Neural cell (in vitro differentiated cells): ENCODE data around the gene PRSS53. TPM values are rescaled to one million over a fixed set of nuclear protein-coding genes. Genes with fewer than 3 reads are reported as not detected.

Experiments
- H2AFZ ChIP-seq: fragments of 200-600, 300-800 bp; sonication (generic), shearing (Covaris generic); 2 replicates; pipeline ENCODE4 v1.6.0; 2014; ENCODE audit warnings: low read depth, mild to moderate bottlenecking, antibody characterized with exemption, low read length, moderate library complexity
- H3F3A ChIP-seq: fragments of 200-600 bp; shearing (Covaris generic); 2 replicates; pipeline ENCODE4 v1.6.1; 2016; ENCODE audit warnings: mild to moderate bottlenecking, moderate library complexity, mixed read lengths, antibody characterized with exemption, low read length; ENCODE audit not compliant: insufficient read depth, poor library complexity, severe bottlenecking
- H3K27ac ChIP-seq: fragments of 200-600, 300-800 bp; sonication (generic), shearing (Covaris generic); 2 replicates; pipeline ENCODE4 v1.5.1; 2014; ENCODE audit warnings: mild to moderate bottlenecking, low read length, moderate library complexity
- H3K27me3 ChIP-seq: fragments of 300-800, 200-600 bp; sonication (generic), shearing (Covaris generic); 2 replicates; pipeline ENCODE4 v1.6.0; 2014; ENCODE audit warnings: mild to moderate bottlenecking, low read depth, low read length, moderate library complexity; ENCODE audit not compliant: insufficient read depth
- H3K36me3 ChIP-seq: fragments of 300-800, 200-600 bp; sonication (generic), shearing (Covaris generic); 2 replicates; pipeline ENCODE4 v1.5.1; 2014; ENCODE audit warnings: mild to moderate bottlenecking, antibody characterized with exemption, low read length, moderate library complexity; ENCODE audit not compliant: insufficient read depth
- H3K4me2 ChIP-seq: fragments of 300-800, 200-600 bp; sonication (generic), shearing (Covaris generic); 2 replicates; pipeline ENCODE4 v1.6.0; 2014; ENCODE audit warnings: mild to moderate bottlenecking, low read length
- H3K4me3 ChIP-seq: fragments of 300-800, 200-600 bp; sonication (generic), shearing (Covaris generic); 2 replicates; pipeline ENCODE4 v1.5.1; 2014; ENCODE audit warnings: mild to moderate bottlenecking, low read length, moderate library complexity
- H3K79me2 ChIP-seq: fragments of 200-600 bp; shearing (Covaris generic); replicated peaks from 2 replicates; pipeline ENCODE4 v1.6.0; 2014; ENCODE audit warnings: mild to moderate bottlenecking, low read length, moderate library complexity; ENCODE audit not compliant: insufficient read depth
- H3K9ac ChIP-seq: fragments of 300-800, 200-600 bp; sonication (generic), shearing (Covaris generic); 2 replicates; pipeline ENCODE4 v1.6.1; 2016; ENCODE audit warnings: mild to moderate bottlenecking, low read length, mixed read lengths
- H3K9me2 ChIP-seq: fragments of 200-600 bp; shearing (Covaris generic); 2 replicates; pipeline ENCODE4 v1.6.1; 2016; ENCODE audit warnings: mild to moderate bottlenecking, low read length, mixed read lengths; ENCODE audit not compliant: insufficient read depth
- H3K9me3 ChIP-seq: fragments of 200-600, 300-800 bp; sonication (generic), shearing (Covaris generic); 2 replicates; pipeline ENCODE4 v1.6.1; 2016; ENCODE audit warnings: mild to moderate bottlenecking, mixed run types, low read length, moderate library complexity, mixed read lengths
- H4K20me1 ChIP-seq: fragments of 200-600 bp; shearing (Covaris generic); 2 replicates; pipeline ENCODE4 v1.6.1; 2016; ENCODE audit warnings: mild to moderate bottlenecking, mixed run types; ENCODE audit not compliant: insufficient read depth
- CTCF ChIP-seq: fragments of 450-650 bp; IDR thresholded peaks from 2 replicates; pipeline ENCODE4 v1.5.1; 2014; ENCODE audit warnings: antibody characterized with exemption, mild to moderate bottlenecking, moderate library complexity; ENCODE audit not compliant: poor library complexity, severe bottlenecking
- EP300 ChIP-seq: fragments of 450-650 bp; conservative IDR thresholded peaks from 2 replicates; pipeline ENCODE4 v1.6.1; 2014; ENCODE audit warnings: antibody characterized with exemption, mild to moderate bottlenecking, moderate library complexity; ENCODE audit not compliant: poor library complexity, severe bottlenecking
- EZH2 ChIP-seq: fragments of 200-600, 300-800 bp; shearing (Covaris generic), sonication (generic); IDR thresholded peaks from 2 replicates; pipeline ENCODE4 v1.6.1; 2014; ENCODE audit warnings: antibody characterized with exemption, low read length, borderline replicate concordance, mild to moderate bottlenecking; ENCODE audit not compliant: insufficient read depth, poor library complexity, severe bottlenecking
- MXI1 ChIP-seq: fragments of 450-650 bp; conservative IDR thresholded peaks from 2 replicates; pipeline ENCODE4 v1.6.1; 2014; ENCODE audit warnings: antibody characterized with exemption, mild to moderate bottlenecking; ENCODE audit not compliant: poor library complexity, severe bottlenecking
- POLR2AphosphoS5 ChIP-seq: IDR thresholded peaks from 2 replicates; pipeline ENCODE4 v1.6.1; 2012
- RAD21 ChIP-seq: fragments of 450-650 bp; conservative IDR thresholded peaks from 2 replicates; pipeline ENCODE4 v1.6.1; 2014; ENCODE audit warnings: antibody characterized with exemption, mild to moderate bottlenecking, moderate library complexity
- REST ChIP-seq: IDR thresholded peaks from 2 replicates; pipeline ENCODE4 v1.6.1; 2012; ENCODE audit warnings: borderline replicate concordance
- SMC3 ChIP-seq: fragments of 450-650 bp; conservative IDR thresholded peaks from 2 replicates; pipeline ENCODE4 v1.6.1; 2014; ENCODE audit warnings: antibody characterized with exemption, mild to moderate bottlenecking, moderate library complexity; ENCODE audit not compliant: poor library complexity
- TAF1 ChIP-seq: IDR thresholded peaks from 2 replicates; pipeline ENCODE4 v1.6.1; 2012; ENCODE audit warnings: low read depth
- polyA plus RNA-seq: library from polyadenylated mRNA; depleted of rRNA; stranded (reverse); fragments of >200 nt; gene quantifications from 2 replicates; pipeline ENCODE4 v1.2.3, GENCODE V29; 2014

The PRSS53 gene
- polyA plus RNA-seq, 1 donor from 2014 or later, result 9.3 TPM

- peak overlapping the region; percentile 90 for H3K27ac ChIP-seq
- H3K9me2 ChIP-seq, result no peaks in the 10 kb centered on the region
- TF ChIP-seq TAF1 (no peak), MXI1 (no peak), POLR2AphosphoS5 (no peak), SMC3 (no peak), REST (no peak), RAD21 (no peak), EZH2 (no peak), EP300 (no peak), CTCF (no peak)
- H3K9ac ChIP-seq, result peak overlapping the region; percentile 91
- H3K9me3 ChIP-seq, result no peaks in the 10 kb centered on the region
- H3K4me3 ChIP-seq, result peak overlapping the region; percentile 99
- peak overlapping the region; percentile 87 for H3K4me2 ChIP-seq
- H3K27me3 ChIP-seq, result no peaks in the 10 kb centered on the region
- peaks cover 11% of the 10 kb centered on the region for H3K79me2 ChIP-seq
- H4K20me1 ChIP-seq, result no peaks in the 10 kb centered on the region
- H3K36me3 ChIP-seq, result no peaks in the 10 kb centered on the region
- H3F3A ChIP-seq, result no peaks in the 10 kb centered on the region
- H2AFZ ChIP-seq, result peak overlapping the region; percentile 75
Measured at GRCh38 chr16:31094088-31094423, 5.3 kb upstream of the PRSS53 start.

GRCh38 chr16:31093132-31093703 is 4.5 kb upstream of the PRSS53 start:
- no peak overlapping the region for H2AFZ ChIP-seq

More at GRCh38 chr16:31093132-31093703, 4.5 kb upstream of the PRSS53 start:
- Histone ChIP-seq H3K27ac (peak overlapping the region; percentile 90), H3K36me3 (no peaks in the 10 kb centered on the region), H3K27me3 (no peaks in the 10 kb centered on the region), H3K79me2 (peaks cover 11% of the 10 kb centered on the region), H3F3A (no peaks in the 10 kb centered on the region), H3K9ac (peak overlapping the region; percentile 91), H3K4me3 (peak overlapping the region; percentile 99), H3K9me2 (no peaks in the 10 kb centered on the region), H4K20me1 (no peaks in the 10 kb centered on the region), H3K9me3 (no peaks in the 10 kb centered on the region), H3K4me2 (peak overlapping the region; percentile 87)
- TF ChIP-seq RAD21 (no peak), REST (no peak), CTCF (no peak), POLR2AphosphoS5 (no peak), TAF1 (no peak), EP300 (no peak)
